A673 (cell line): Measurements from ENCODE around the gene INO80C. TPM values are rescaled to one million over a fixed set of nuclear protein-coding genes. Genes with fewer than 3 reads are reported as not detected.
A peak's percentile ranks its signal among the peaks of the same experiment; 100 is the strongest.

Experiments used
- BruUV-seq: library from RNA; stranded (reverse); fragments of 400-500 nt; replicated peaks from 2 replicates; lab custom pipeline; 2021; lab: Mats Ljungman, UMichigan
- CTCF ChIA-PET: fragments of 300-600 bp; sonication (Branson Sonifier 250); formaldehyde crosslinking; loops from one replicate; lab custom pipeline; 2022; ENCODE audit warnings: antibody characterized with exemption; lab: Charles Lee
- POLR2A ChIA-PET: fragments of 300-600 bp; sonication (Branson Sonifier 250); formaldehyde crosslinking; loops from one replicate; lab custom pipeline; 2022; ENCODE audit warnings: antibody characterized with exemption; ENCODE audit not compliant: low non-redundant PET; lab: Charles Lee
- DNase-seq: peaks from one replicate; pipeline ENCODE4 v3.0.0-alpha.2; 2015; ENCODE audit warnings: low spot score
- H3K27ac ChIP-seq: fragments of 200-600 bp; sonication (generic); 2 replicates; pipeline ENCODE4 v1.5.1; 2016; ENCODE audit warnings: mixed run types, low read depth, mild to moderate bottlenecking, mixed read lengths, antibody characterized with exemption, low read length; ENCODE audit not compliant: poor library complexity, severe bottlenecking
- H3K27me3 ChIP-seq: fragments of 200-600 bp; sonication (generic); replicated peaks from 2 replicates; pipeline ENCODE4 v1.6.1; 2017; ENCODE audit warnings: mixed run types, low read depth, mild to moderate bottlenecking, mixed read lengths, antibody characterized with exemption, low read length; ENCODE audit not compliant: insufficient read depth, poor library complexity
- H3K36me3 ChIP-seq: fragments of 200-600 bp; sonication (generic); 2 replicates; pipeline ENCODE4 v1.6.1; 2016; ENCODE audit warnings: mixed run types, mild to moderate bottlenecking, mixed read lengths, antibody characterized with exemption, low read length; ENCODE audit not compliant: insufficient read depth, poor library complexity, severe bottlenecking
- H3K4me1 ChIP-seq: fragments of 200-600 bp; sonication (generic); 2 replicates; pipeline ENCODE4 v1.6.1; 2017; ENCODE audit warnings: mixed run types, mild to moderate bottlenecking, mixed read lengths, antibody characterized with exemption, low read length; ENCODE audit not compliant: insufficient read depth, poor library complexity, severe bottlenecking
- H3K4me3 ChIP-seq: fragments of 200-600 bp; sonication (generic); 2 replicates; pipeline ENCODE4 v1.5.1; 2016; ENCODE audit warnings: low read depth, mixed run types, mild to moderate bottlenecking, mixed read lengths, low read length; ENCODE audit not compliant: poor library complexity, severe bottlenecking
- H3K9me3 ChIP-seq: fragments of 200-600 bp; sonication (generic); 2 replicates; pipeline ENCODE4 v1.6.1; 2016; ENCODE audit warnings: mixed run types, low read depth, mild to moderate bottlenecking, mixed read lengths, antibody characterized with exemption, low read length; ENCODE audit not compliant: poor library complexity, severe bottlenecking
- EZH2 ChIP-seq: fragments of 200-600 bp; sonication (generic); IDR thresholded peaks from 2 replicates; pipeline ENCODE4 v1.6.1; 2017; ENCODE audit warnings: borderline replicate concordance, low read depth, mild to moderate bottlenecking, mixed read lengths, antibody characterized with exemption, low read length; ENCODE audit not compliant: poor library complexity, severe bottlenecking
- intact Hi-C: fragments of 100-400 bp; cut with micrococcal nuclease; formaldehyde crosslinking; loops from one replicate; pipeline ENCODE4 v1.10.0; 2022; ENCODE audit not compliant: unreplicated experiment
- total RNA-seq: library from RNA; stranded (reverse); gene quantifications from 2 replicates; pipeline ENCODE4 v1.2.3, GENCODE V29; 2021
- TF ChIP-seq, protein P1 (sequence below): fragments of 300-800, 200-600 bp; sonication (generic); conservative IDR thresholded peaks from 2 replicates; pipeline ENCODE4 v1.5.1; 2017; ENCODE audit warnings: low read depth, mild to moderate bottlenecking, antibody characterized with exemption, low read length, moderate library complexity, mixed read lengths

The INO80C gene
- total RNA-seq, 1 experiment from 2014 or later: 36.6 TPM

DNA sequence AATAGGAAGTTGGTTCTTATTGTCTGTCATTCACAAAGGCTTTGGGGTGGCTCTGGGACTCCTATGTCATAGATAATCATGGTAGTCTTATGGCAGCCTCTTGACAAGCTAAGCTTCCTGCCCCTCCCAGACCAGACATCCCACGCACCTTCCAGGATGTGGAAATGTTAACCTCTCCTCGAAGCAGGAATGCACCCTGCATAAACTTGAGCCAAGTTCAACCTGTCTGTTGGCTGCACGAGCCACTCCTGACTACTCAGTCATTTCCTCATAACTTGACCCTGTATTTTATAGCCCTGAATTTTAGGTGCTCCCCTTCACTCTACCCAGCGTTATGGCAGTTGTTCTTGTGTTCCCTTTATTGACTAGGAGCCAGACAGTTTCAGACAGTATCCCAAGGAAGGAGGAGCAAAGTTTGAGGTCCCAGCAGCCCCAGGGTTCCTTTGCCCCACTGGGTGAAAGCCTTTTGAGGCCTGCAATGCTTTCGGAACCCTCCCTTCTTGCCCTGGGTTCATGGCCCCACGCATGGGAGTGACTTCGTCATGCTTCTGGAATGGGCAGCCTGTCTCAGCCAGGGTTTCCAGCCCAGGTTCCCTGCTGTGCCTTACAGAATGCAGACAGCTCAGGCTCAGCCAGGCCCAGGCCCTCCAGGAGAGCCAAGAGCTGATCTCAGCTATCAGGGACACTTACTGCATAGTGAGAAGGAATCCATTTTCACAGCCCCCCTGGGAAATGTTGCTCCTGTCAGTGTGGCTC, 15.6 kb upstream of the INO80C start:
- H3K27me3 ChIP-seq: no peaks in the 10 kb centered on the region
- peak; percentile 50 for DNase-seq
- no TSS peak for BruUV-seq
- ChIA-PET POLR2A (no interaction called here), CTCF (no interaction called here)
- no peak for TF ChIP-seq EZH2
- TF ChIP-seq, protein P1, sequence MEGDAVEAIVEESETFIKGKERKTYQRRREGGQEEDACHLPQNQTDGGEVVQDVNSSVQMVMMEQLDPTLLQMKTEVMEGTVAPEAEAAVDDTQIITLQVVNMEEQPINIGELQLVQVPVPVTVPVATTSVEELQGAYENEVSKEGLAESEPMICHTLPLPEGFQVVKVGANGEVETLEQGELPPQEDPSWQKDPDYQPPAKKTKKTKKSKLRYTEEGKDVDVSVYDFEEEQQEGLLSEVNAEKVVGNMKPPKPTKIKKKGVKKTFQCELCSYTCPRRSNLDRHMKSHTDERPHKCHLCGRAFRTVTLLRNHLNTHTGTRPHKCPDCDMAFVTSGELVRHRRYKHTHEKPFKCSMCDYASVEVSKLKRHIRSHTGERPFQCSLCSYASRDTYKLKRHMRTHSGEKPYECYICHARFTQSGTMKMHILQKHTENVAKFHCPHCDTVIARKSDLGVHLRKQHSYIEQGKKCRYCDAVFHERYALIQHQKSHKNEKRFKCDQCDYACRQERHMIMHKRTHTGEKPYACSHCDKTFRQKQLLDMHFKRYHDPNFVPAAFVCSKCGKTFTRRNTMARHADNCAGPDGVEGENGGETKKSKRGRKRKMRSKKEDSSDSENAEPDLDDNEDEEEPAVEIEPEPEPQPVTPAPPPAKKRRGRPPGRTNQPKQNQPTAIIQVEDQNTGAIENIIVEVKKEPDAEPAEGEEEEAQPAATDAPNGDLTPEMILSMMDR: no peak
- H3K4me1 ChIP-seq: peaks cover 12% of the 10 kb centered on the region
- no peak overlapping the region for H3K4me3 ChIP-seq
- H3K9me3 ChIP-seq: no peaks in the 10 kb centered on the region
- H3K27ac ChIP-seq: no peak overlapping the region
- intact Hi-C loops: no loop called here
- H3K36me3 ChIP-seq: no peaks in the 10 kb centered on the region

DNA sequence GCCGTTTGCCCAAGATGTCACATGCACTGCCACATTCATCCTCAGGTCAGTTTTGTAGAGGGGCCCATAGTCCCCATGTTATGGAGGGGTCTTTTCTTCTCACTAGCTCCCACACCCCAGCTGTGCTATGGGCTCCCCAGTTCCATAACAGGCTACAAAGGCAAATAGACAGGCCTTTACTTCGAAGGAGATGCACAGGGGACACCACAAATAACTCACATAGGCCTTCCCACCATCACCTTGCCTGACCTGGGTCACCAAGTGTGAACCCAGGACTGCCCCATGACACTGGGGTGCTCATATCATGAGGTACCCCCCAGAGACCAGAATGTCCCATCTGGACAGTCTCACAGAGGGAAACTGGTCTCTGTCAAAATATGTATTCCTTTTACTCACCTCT, 15.0 kb upstream of the INO80C start:
- ChIA-PET POLR2A (no interaction called here), CTCF (no interaction called here)
- no peak overlapping the region for H3K27ac ChIP-seq
- intact Hi-C loops: no loop called here
- no peaks in the 10 kb centered on the region for H3K9me3 ChIP-seq
- no peak for TF ChIP-seq EZH2
- TF ChIP-seq, protein P1: no peak
- no TSS peak for BruUV-seq
- H3K4me1 ChIP-seq: peaks cover 12% of the 10 kb centered on the region
- no peak for DNase-seq
- no peak overlapping the region for H3K4me3 ChIP-seq
- H3K36me3 ChIP-seq: no peaks in the 10 kb centered on the region
- no peaks in the 10 kb centered on the region for H3K27me3 ChIP-seq

DNA sequence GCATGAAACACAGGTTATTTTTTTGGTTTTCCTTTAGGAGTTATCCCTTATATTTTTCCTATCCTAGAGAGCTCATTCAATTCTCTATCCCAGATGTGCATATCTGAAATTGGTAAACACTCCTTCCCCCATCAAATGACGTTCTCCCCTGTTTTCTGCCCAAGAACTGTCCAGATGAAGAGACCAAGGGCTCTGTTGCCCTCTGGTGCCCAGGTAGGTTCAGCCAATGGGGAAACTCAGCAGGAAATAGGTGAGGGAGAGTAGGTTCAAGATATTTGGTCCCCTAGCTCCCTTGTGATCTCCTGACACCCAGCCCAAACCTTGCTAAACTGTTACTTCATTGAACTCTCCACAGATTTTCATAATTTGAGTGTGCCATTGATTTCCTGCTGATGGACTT, 14.1 kb upstream of the INO80C start:
- no peaks in the 10 kb centered on the region for H3K36me3 ChIP-seq
- H3K9me3 ChIP-seq: no peaks in the 10 kb centered on the region
- H3K4me3 ChIP-seq: no peak overlapping the region
- ChIA-PET POLR2A (no interaction called here), CTCF (no interaction called here)
- DNase-seq: no peak
- BruUV-seq: no TSS peak
- TF ChIP-seq, protein P1: no peak
- TF ChIP-seq EZH2: no peak
- no peaks in the 10 kb centered on the region for H3K27me3 ChIP-seq
- no peak overlapping the region for H3K27ac ChIP-seq
- peaks cover 12% of the 10 kb centered on the region for H3K4me1 ChIP-seq
- intact Hi-C loops: no loop called here
